WTC11 (cell line): Measurements from ENCODE around the gene WDR73.

Experiments used
- CTCF ChIP-seq: fragments of 200-600 bp; IDR thresholded peaks from 2 replicates; pipeline ENCODE4 v1.8.0; 2022; ENCODE audit warnings: antibody characterized with exemption
- E2F4 ChIP-seq: sonication (generic); formaldehyde crosslinking; IDR thresholded peaks from 2 replicates; pipeline ENCODE4 v1.8.1; 2022; ENCODE audit warnings: low read depth, mild to moderate bottlenecking, moderate library complexity, missing genetic modification reagents, borderline replicate concordance
- ESRRA ChIP-seq: sonication (generic); formaldehyde crosslinking; IDR thresholded peaks from 2 replicates; pipeline ENCODE4 v1.8.1; 2022; ENCODE audit warnings: mild to moderate bottlenecking, missing genetic modification reagents, borderline replicate concordance
- ETV6 ChIP-seq: sonication (generic); formaldehyde crosslinking; IDR thresholded peaks from 2 replicates; pipeline ENCODE4 v1.8.1; 2022; ENCODE audit warnings: mild to moderate bottlenecking, missing genetic modification reagents
- JUN ChIP-seq: sonication (generic); formaldehyde crosslinking; IDR thresholded peaks from 2 replicates; pipeline ENCODE4 v1.8.0; 2023; ENCODE audit warnings: mild to moderate bottlenecking, missing genetic modification reagents
- MAX ChIP-seq: sonication (generic); formaldehyde crosslinking; IDR thresholded peaks from 2 replicates; pipeline ENCODE4 v1.8.0; 2022; ENCODE audit warnings: mild to moderate bottlenecking, missing genetic modification reagents
- NFYB ChIP-seq: sonication (generic); formaldehyde crosslinking; conservative IDR thresholded peaks from 2 replicates; pipeline ENCODE4 v1.8.0; 2022; ENCODE audit warnings: low read depth, missing genetic modification reagents
- RELA ChIP-seq: sonication (generic); formaldehyde crosslinking; IDR thresholded peaks from 2 replicates; pipeline ENCODE4 v1.8.1; 2022; ENCODE audit warnings: missing genetic modification reagents, mild to moderate bottlenecking, borderline replicate concordance
- STAT6 ChIP-seq: sonication (generic); formaldehyde crosslinking; conservative IDR thresholded peaks from 2 replicates; pipeline ENCODE4 v1.8.1; 2023; ENCODE audit warnings: mild to moderate bottlenecking, low read depth, missing genetic modification reagents, moderate library complexity
- ZNF121 ChIP-seq: sonication (generic); formaldehyde crosslinking; IDR thresholded peaks from 2 replicates; pipeline ENCODE4 v1.8.0; 2023; ENCODE audit warnings: missing genetic modification reagents
- ZNF263 ChIP-seq: sonication (generic); formaldehyde crosslinking; IDR thresholded peaks from 2 replicates; pipeline ENCODE4 v1.8.1; 2022; ENCODE audit warnings: low read depth, mild to moderate bottlenecking, moderate library complexity, missing genetic modification reagents
- ZNF317 ChIP-seq: sonication (generic); formaldehyde crosslinking; IDR thresholded peaks from 2 replicates; pipeline ENCODE4 v1.8.1; 2023; ENCODE audit warnings: low read depth, mild to moderate bottlenecking, moderate library complexity, missing genetic modification reagents, borderline replicate concordance
- TF ChIP-seq, protein P1 (sequence below): sonication (generic); formaldehyde crosslinking; IDR thresholded peaks from 2 replicates; pipeline ENCODE4 v1.8.0; 2023; ENCODE audit warnings: missing genetic modification reagents

GRCh38 chr15:84609818-84610525, 44.1 kb downstream of the WDR73 start:
- no peak for TF ChIP-seq ZNF121 (CRISPR knock-in tag)
- TF ChIP-seq JUN (CRISPR knock-in tag), result no peak
- no peak for TF ChIP-seq E2F4 (CRISPR knock-in tag)
- TF ChIP-seq, protein P1, sequence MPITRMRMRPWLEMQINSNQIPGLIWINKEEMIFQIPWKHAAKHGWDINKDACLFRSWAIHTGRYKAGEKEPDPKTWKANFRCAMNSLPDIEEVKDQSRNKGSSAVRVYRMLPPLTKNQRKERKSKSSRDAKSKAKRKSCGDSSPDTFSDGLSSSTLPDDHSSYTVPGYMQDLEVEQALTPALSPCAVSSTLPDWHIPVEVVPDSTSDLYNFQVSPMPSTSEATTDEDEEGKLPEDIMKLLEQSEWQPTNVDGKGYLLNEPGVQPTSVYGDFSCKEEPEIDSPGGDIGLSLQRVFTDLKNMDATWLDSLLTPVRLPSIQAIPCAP, result no peak
- no peak for TF ChIP-seq CTCF
- no peak for TF ChIP-seq MAX (CRISPR knock-in tag)
- TF ChIP-seq ETV6 (CRISPR knock-in tag), result no peak
- no peak for TF ChIP-seq ZNF263
- TF ChIP-seq RELA (CRISPR knock-in tag), result no peak
- TF ChIP-seq ZNF317 (CRISPR knock-in tag), result no peak
- TF ChIP-seq NFYB (CRISPR knock-in tag), result no peak
- no peak for TF ChIP-seq STAT6 (CRISPR knock-in tag)
- TF ChIP-seq ESRRA (CRISPR knock-in tag), result no peak
